PC-9 (cell line): ENCODE results near the gene PPP1R9B. TPM values are rescaled to one million over a fixed set of nuclear protein-coding genes. Genes with fewer than 3 reads are reported as not detected.
A peak's percentile ranks its signal among the peaks of the same experiment; 100 is the strongest.

Experiments
- BruUV-seq: library from RNA; stranded (reverse); fragments of 400-500 nt; replicated peaks from 2 replicates; lab custom pipeline; 2021; lab: Mats Ljungman, UMichigan
- CTCF ChIA-PET: fragments of 300-600 bp; sonication (Branson Sonifier 250); formaldehyde crosslinking; loops from one replicate; lab custom pipeline; 2022; ENCODE audit warnings: antibody characterized with exemption; lab: Charles Lee
- POLR2A ChIA-PET: fragments of 300-600 bp; sonication (Branson Sonifier 250); formaldehyde crosslinking; loops from one replicate; lab custom pipeline; 2022; ENCODE audit warnings: antibody characterized with exemption; ENCODE audit not compliant: unreplicated experiment; lab: Charles Lee
- DNase-seq, 2 experiments: peaks; one replicate each; pipeline versions ENCODE4 v3.0.0 to v3.0.0-alpha.2; 2015 to 2022; ENCODE audit warnings: mixed read lengths in 1 of 2
- H2AFZ ChIP-seq: fragments of 200-600 bp; sonication (generic); 2 replicates; pipeline ENCODE4 v1.8.1; 2017; ENCODE audit warnings: antibody characterized with exemption
- H3F3A ChIP-seq: fragments of 200-600 bp; sonication (generic); 2 replicates; pipeline ENCODE4 v1.8.1; 2017; ENCODE audit warnings: antibody characterized with exemption, mild to moderate bottlenecking, low read depth; ENCODE audit not compliant: insufficient read depth
- H3K27ac ChIP-seq: fragments of 200-600 bp; sonication (generic); 2 replicates; pipeline ENCODE4 v1.6.1; 2016; ENCODE audit warnings: mixed run types
- H3K27me3 ChIP-seq: fragments of 200-600 bp; sonication (generic); 2 replicates; pipeline ENCODE4 v1.6.1; 2016; ENCODE audit warnings: low read depth, mixed run types; ENCODE audit not compliant: insufficient read depth
- H3K36me3 ChIP-seq: fragments of 200-600 bp; sonication (generic); 2 replicates; pipeline ENCODE4 v1.6.1; 2016; ENCODE audit warnings: low read depth, mixed run types
- H3K4me1 ChIP-seq: fragments of 200-600 bp; sonication (generic); replicated peaks from 2 replicates; pipeline ENCODE4 v1.6.1; 2016; ENCODE audit warnings: mixed run types; ENCODE audit not compliant: insufficient read depth
- H3K4me2 ChIP-seq: fragments of 200-600 bp; sonication (generic); 2 replicates; pipeline ENCODE4 v1.6.1; 2017; ENCODE audit warnings: mixed run types
- H3K4me3 ChIP-seq: fragments of 200-600 bp; sonication (generic); 2 replicates; pipeline ENCODE4 v1.6.1; 2016; ENCODE audit warnings: mixed run types
- H3K79me2 ChIP-seq: fragments of 200-600 bp; sonication (generic); 2 replicates; pipeline ENCODE4 v1.6.1; 2017; ENCODE audit warnings: low read depth, mixed run types
- H3K9me2 ChIP-seq: fragments of 200-600 bp; sonication (generic); 2 replicates; pipeline ENCODE4 v1.8.1; 2017; ENCODE audit warnings: mild to moderate bottlenecking; ENCODE audit not compliant: insufficient read depth
- H3K9me3 ChIP-seq: fragments of 200-600 bp; sonication (generic); 2 replicates; pipeline ENCODE4 v1.8.1; 2016; ENCODE audit warnings: low read depth; ENCODE audit not compliant: insufficient read depth
- H4K20me1 ChIP-seq: fragments of 200-600 bp; sonication (generic); 2 replicates; pipeline ENCODE4 v1.8.1; 2017; ENCODE audit not compliant: insufficient read depth
- EZH2 ChIP-seq: fragments of 200-600 bp; sonication (generic); IDR thresholded peaks from 2 replicates; pipeline ENCODE4 v1.8.0; 2017; ENCODE audit warnings: antibody characterized with exemption, low read depth
- intact Hi-C: fragments of 100-400 bp; cut with micrococcal nuclease; formaldehyde crosslinking; loops from one replicate; pipeline ENCODE4 v1.10.0; 2022; ENCODE audit not compliant: unreplicated experiment
- total RNA-seq: library from RNA; stranded (reverse); gene quantifications from 2 replicates; pipeline ENCODE4 v1.2.3, GENCODE V29; 2021
- TF ChIP-seq, protein P1 (sequence below): fragments of 200-600 bp; sonication (generic); conservative IDR thresholded peaks from 2 replicates; pipeline ENCODE4 v1.6.1; 2017; ENCODE audit warnings: mixed run types, antibody characterized with exemption, mild to moderate bottlenecking, moderate library complexity

Gene PPP1R9B
- total RNA-seq, 1 experiment from 2014 or later, result 35.8 TPM

DNA sequence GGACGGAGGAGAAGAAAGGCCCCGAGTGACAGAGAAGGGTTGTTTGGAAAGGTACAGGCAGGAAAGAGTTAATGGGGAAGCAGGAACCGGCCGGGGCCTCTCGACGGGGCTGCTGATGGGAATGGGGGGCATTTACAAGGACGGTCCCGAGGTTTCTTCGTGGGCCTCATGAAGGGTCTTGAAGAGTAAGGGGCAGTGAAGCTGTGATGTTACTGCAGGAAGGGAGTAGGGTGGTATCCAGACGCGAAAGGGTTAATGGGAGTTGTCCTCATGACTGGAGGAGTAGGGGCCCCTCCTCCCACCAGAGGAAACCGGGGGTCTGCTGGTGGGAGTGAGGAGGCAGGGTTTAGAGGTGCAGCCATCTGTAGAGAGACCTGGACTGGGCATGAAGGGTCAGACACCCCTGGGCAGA is 54.8 kb downstream of the PPP1R9B start:
- H3F3A ChIP-seq, result peaks cover 55% of the 10 kb centered on the region
- intact Hi-C loops, result loop anchor here (2.0 to 10.0 kb wide), 4 partner anchors 41 to 379 kb away; partner anchors contain the start of gene RSAD1
- ChIA-PET CTCF (no interaction called here), POLR2A (no interaction called here)
- H2AFZ ChIP-seq, result peak overlapping the region; percentile 95
- H3K36me3 ChIP-seq, result no peaks in the 10 kb centered on the region
- no peak for TF ChIP-seq EZH2
- TF ChIP-seq, protein P1, sequence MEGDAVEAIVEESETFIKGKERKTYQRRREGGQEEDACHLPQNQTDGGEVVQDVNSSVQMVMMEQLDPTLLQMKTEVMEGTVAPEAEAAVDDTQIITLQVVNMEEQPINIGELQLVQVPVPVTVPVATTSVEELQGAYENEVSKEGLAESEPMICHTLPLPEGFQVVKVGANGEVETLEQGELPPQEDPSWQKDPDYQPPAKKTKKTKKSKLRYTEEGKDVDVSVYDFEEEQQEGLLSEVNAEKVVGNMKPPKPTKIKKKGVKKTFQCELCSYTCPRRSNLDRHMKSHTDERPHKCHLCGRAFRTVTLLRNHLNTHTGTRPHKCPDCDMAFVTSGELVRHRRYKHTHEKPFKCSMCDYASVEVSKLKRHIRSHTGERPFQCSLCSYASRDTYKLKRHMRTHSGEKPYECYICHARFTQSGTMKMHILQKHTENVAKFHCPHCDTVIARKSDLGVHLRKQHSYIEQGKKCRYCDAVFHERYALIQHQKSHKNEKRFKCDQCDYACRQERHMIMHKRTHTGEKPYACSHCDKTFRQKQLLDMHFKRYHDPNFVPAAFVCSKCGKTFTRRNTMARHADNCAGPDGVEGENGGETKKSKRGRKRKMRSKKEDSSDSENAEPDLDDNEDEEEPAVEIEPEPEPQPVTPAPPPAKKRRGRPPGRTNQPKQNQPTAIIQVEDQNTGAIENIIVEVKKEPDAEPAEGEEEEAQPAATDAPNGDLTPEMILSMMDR, result no peak
- no peaks in the 10 kb centered on the region for H3K9me2 ChIP-seq
- peak overlapping the region; percentile 88 for H3K4me3 ChIP-seq
- DNase-seq, result no peak
- no peak overlapping the region for H3K27ac ChIP-seq
- H3K4me2 ChIP-seq, result peak overlapping the region; percentile 94
- H4K20me1 ChIP-seq, result peaks cover 7% of the 10 kb centered on the region
- no TSS peak for BruUV-seq
- H3K79me2 ChIP-seq, result peaks cover 6% of the 10 kb centered on the region; the same call in 1 of the 2 replicates
- no peaks in the 10 kb centered on the region for H3K9me3 ChIP-seq
- H3K4me1 ChIP-seq, result peaks cover 24% of the 10 kb centered on the region
- H3K27me3 ChIP-seq, result no peaks in the 10 kb centered on the region

DNA sequence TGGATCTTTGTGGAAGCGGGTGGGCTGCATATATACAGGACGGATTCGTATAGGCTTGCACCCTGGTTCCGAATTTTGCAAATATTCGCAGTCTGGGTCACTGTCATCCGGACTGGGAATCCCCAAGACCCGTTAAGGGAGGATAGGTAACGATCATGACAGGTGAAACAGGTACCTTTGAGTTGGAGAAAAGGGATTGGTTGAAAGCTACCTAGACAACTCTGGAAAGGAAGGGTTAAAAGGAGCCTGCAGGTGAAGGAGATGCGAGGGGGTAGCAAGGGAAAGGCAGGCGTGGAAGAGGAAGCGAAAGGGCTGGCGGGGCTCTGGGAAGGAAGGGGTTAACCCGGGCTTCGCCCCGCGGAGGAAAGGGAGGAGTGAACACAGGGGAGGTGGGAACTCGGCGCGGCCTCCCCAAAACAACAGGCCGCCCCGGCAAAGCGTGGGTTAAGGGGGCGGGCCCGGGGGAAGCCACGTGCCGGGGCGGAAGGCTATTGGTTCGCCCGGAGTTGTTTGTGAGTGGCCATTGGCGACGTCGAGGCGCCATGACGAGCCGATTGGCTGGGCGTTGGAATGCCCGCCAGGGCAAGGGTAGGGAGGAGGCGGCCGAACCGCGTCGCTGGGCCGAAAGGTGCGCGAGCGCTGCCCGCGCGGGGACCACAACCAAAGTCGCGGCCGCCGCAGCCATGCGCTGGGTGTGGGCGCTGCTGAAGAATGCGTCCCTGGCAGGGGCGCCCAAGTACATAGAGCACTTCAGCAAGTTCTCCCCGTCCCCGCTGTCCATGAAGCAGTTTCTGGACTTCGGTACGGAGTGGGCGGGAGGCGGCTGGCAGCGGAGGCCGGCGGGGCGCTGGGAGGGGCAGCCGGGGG is 55.5 kb downstream of the PPP1R9B start, which contains the start of gene PDK2:
Gene PDK2, plus strand, starts transcription at position 599 of the 867 bp plus-strand sequence. Its CDS starts 85 bp downstream, at position 684.
- Histone ChIP-seq H3K36me3 (peaks cover 3% of the 10 kb centered on the region; the same call in 1 of the 2 replicates), H3K79me2 (peaks cover 6% of the 10 kb centered on the region; the same call in 1 of the 2 replicates), H3K27ac (peak within 1 kb of the TSS; percentile 12; the same call in 1 of the 2 replicates), H4K20me1 (peaks cover 14% of the 10 kb centered on the region), H3K27me3 (no peaks in the 10 kb centered on the region), H3F3A (peaks cover 55% of the 10 kb centered on the region), H3K4me1 (peaks cover 18% of the 10 kb centered on the region), H3K9me3 (no peaks in the 10 kb centered on the region), H3K9me2 (no peaks in the 10 kb centered on the region), H3K4me3 (peak within 1 kb of the TSS; percentile 88), H2AFZ (peak within 1 kb of the TSS; percentile 95), H3K4me2 (peak within 1 kb of the TSS; percentile 94)
- no TSS peak for BruUV-seq
- POLR2A ChIA-PET, result no interaction called here
- peak; percentile 92 to 97 for DNase-seq
- CTCF ChIA-PET, result interaction anchor here (0.7 to 1.6 kb wide), 6 partner anchors 13 to 203 kb away, joined by 3 to 22 read pairs (median 6); partner anchors contain the start of gene ITGA3
- TF ChIP-seq, protein P1, result no peak
- TF ChIP-seq EZH2, result no peak
- intact Hi-C loops, result loop anchor here (1.0 to 10.0 kb wide), 6 partner anchors 40 to 380 kb away; partner anchors contain the start of gene RSAD1

DNA sequence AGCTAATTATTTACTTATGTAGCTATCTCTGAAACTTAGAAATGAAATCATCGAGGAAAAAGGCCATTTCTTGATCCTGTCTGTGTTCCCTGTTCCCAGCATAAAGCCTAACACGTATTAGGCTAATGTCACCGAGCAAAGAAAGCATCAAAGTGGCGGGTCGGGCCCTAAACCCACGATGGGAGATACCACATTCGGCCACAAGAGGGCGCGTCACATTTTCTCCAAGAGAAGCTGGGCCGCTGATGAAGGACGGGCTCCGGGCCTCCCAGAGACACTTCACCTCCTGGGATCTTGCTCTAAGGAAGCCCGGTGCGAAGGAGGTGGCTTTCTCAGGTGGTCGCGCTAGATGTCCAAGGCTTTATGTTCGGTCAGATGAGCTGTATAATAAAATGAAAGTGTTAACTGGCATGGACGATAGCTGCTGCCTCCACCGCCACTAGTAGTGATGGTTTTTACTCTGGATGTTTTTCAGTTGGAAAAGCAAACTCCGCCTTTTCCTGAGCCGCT is 56.2 kb downstream of the PPP1R9B start:
- peaks cover 14% of the 10 kb centered on the region for H3K4me1 ChIP-seq
- H3K4me2 ChIP-seq, result peak overlapping the region; percentile 94
- DNase-seq, result peak; percentile 77 to 87
- intact Hi-C loops, result loop anchor here (1.0 to 10.0 kb wide), 6 partner anchors 39 to 381 kb away; partner anchors contain the start of gene RSAD1
- H3K9me3 ChIP-seq, result no peaks in the 10 kb centered on the region
- peak overlapping the region; percentile 12; the same call in 1 of the 2 replicates for H3K27ac ChIP-seq
- H3K36me3 ChIP-seq, result peaks cover 9% of the 10 kb centered on the region
- peak overlapping the region; percentile 64 for H2AFZ ChIP-seq
- no peaks in the 10 kb centered on the region for H3K9me2 ChIP-seq
- BruUV-seq, result no TSS peak
- H3F3A ChIP-seq, result peaks cover 55% of the 10 kb centered on the region
- peak overlapping the region; percentile 88 for H3K4me3 ChIP-seq
- peaks cover 6% of the 10 kb centered on the region; the same call in 1 of the 2 replicates for H3K79me2 ChIP-seq
- H3K27me3 ChIP-seq, result no peaks in the 10 kb centered on the region
- TF ChIP-seq EZH2, result no peak
- TF ChIP-seq, protein P1, result peak; percentile 95
- POLR2A ChIA-PET, result interaction anchor here (0.6 kb wide), 1 partner anchor 181 kb away, joined by 7 read pairs; no protein-coding TSS in a partner anchor
- CTCF ChIA-PET, result interaction anchor here (0.6 to 1.6 kb wide), 10 partner anchors 14 to 1305 kb away, joined by 3 to 22 read pairs (median 4); partner anchors contain the start of gene ITGA3
- H4K20me1 ChIP-seq, result peaks cover 21% of the 10 kb centered on the region
